Measurements from ENCODE around the gene PNN. TPM values are rescaled to one million over a fixed set of nuclear protein-coding genes. Genes with fewer than 3 reads are reported as not detected.

Gene PNN
- total and polyA plus RNA-seq, 9 of the 15 experiments (the other 6 are each of a cell fraction or from before 2014, with no cell fraction given): 30.2 to 188 (median 69.7) TPM

DNA sequence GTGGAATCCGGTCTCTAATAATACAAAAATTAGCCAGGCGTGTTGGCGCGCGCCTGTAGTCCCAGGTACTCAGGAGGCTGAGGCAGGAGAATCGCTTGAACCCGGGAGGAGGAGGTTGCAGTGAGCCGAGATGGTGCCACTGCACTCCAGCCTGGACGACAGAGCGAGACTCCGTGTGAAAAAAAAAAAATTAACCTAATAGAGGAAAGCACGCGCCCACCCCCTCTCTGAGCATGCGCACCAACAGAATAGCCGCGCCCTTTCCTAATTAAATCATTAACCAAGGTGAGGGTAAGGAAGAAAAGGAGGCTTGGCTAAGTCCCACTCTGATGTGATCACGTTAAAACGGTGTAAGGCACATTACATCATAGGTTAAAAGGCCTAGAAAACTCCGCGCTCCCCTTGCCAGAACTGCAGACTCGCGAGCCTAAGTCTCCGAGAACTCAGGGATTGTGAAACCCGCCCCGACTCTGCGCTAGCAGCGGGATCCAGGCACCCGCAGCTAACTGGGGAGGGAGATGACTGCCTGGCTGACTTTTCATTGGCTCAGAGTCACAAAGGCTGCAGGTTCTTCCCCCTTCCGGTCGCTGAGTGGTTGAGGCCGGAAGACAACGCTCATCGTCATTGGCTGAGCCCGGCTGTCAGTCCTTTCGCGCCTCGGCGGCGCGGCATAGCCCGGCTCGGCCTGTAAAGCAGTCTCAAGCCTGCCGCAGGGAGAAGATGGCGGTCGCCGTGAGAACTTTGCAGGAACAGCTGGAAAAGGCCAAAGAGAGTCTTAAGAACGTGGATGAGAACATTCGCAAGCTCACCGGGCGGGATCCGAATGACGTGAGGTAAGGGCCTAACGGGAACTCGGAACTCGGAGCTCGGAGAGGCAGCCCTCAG lies at the start of gene PNN (continued):
- TF ChIP-seq FOXA3 (CRISPR knock-in tag; conservative IDR thresholded peaks at IDR 0.05 in 1 of 2, IDR thresholded peaks at IDR 0.05 in 1 of 2) (no peak), BDP1 (IDR thresholded peaks at IDR 0.05; ENCODE audit: insufficient read depth, insufficient read length) (no peak), FOXM1 (IDR thresholded peaks at IDR 0.05; ENCODE audit: low read depth) (peak; percentile 65), FOXM1 (CRISPR knock-in tag; IDR thresholded peaks at IDR 0.05; ENCODE audit: low read depth) (no peak), ATF1 (CRISPR knock-in tag; IDR thresholded peaks at IDR 0.05) (no peak), ATF1 (tag; IDR thresholded peaks at IDR 0.05) (peak; percentile 93), ZNF551 (CRISPR knock-in tag; IDR thresholded peaks at IDR 0.05) (no peak), PRDM10 (IDR thresholded peaks at IDR 0.05; ENCODE audit: partially characterized antibody) (peak; percentile 100), POLR2H (tag; IDR thresholded peaks at IDR 0.05; ENCODE audit: low read depth) (peak; percentile 76), SRSF9 (IDR thresholded peaks at IDR 0.05; ENCODE audit: borderline replicate concordance, low read depth, low read length) (no peak), ESRRA (IDR thresholded peaks at IDR 0.05; ENCODE audit: borderline replicate concordance, low read depth) (peak; percentile 27; the same call in 1 of the 2 replicates), CREB3L1 (IDR thresholded peaks at IDR 0.05; ENCODE audit: borderline replicate concordance, low read depth) (peak; percentile 59; the same call in 1 of the 2 replicates), NRF1 (conservative IDR thresholded peaks at IDR 0.05 in 1 of 2, IDR thresholded peaks at IDR 0.05 in 1 of 2) (peak; percentile 95), ETV1 (tag; conservative IDR thresholded peaks at IDR 0.05; ENCODE audit: low read depth) (peak; percentile 99)
- TF ChIP-seq, protein P1, sequence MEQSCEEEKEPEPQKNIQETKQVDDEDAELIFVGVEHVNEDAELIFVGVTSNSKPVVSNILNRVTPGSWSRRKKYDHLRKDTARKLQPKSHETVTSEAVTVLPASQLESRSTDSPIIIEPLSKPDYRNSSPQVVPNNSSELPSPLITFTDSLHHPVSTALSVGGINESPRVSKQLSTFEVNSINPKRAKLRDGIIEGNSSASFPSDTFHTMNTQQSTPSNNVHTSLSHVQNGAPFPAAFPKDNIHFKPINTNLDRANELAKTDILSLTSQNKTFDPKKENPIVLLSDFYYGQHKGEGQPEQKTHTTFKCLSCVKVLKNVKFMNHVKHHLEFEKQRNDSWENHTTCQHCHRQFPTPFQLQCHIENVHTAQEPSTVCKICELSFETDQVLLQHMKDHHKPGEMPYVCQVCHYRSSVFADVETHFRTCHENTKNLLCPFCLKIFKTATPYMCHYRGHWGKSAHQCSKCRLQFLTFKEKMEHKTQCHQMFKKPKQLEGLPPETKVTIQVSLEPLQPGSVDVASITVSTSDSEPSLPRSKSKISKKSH (CRISPR knock-in tag; IDR thresholded peaks at IDR 0.05): no peak
- TF ChIP-seq, protein P2, sequence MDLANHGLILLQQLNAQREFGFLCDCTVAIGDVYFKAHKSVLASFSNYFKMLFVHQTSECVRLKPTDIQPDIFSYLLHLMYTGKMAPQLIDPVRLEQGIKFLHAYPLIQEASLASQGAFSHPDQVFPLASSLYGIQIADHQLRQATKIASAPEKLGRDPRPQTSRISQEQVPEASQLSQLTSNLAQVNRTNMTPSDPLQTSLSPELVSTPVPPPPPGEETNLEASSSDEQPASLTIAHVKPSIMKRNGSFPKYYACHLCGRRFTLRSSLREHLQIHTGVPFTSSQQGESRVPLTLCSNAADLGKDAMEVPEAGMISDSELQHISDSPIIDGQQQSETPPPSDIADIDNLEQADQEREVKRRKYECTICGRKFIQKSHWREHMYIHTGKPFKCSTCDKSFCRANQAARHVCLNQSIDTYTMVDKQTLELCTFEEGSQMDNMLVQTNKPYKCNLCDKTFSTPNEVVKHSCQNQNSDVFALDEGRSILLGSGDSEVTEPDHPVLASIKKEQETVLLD (IDR thresholded peaks at IDR 0.05): peak; percentile 87

Measured in K562 (cell line).